Measurements from ENCODE around the gene COBL. TPM values are rescaled to one million over a fixed set of nuclear protein-coding genes. Genes with fewer than 3 reads are reported as not detected.

Gene COBL
- total and polyA plus RNA-seq, 8 donors: 7.4 to 32.0 (median 16.8) TPM

GRCh38 chr7:51013861-51014511, 302.6 kb downstream of the COBL start:
- H3K36me3 ChIP-seq: no peaks in the 10 kb centered on the region
- peaks cover 1 to 2% (median 2%) of the 10 kb centered on the region in 3 donors for H3K4me1 ChIP-seq
- intact Hi-C loops (cut with DNase I): no loop called here
- no peak overlapping the region for H3K4me3 ChIP-seq
- H3K27ac ChIP-seq: no peak overlapping the region
- 85 to 88% methylated on average over 21 of the region's 21 CpGs for WGBS, 2 donors
- no peaks in the 10 kb centered on the region for H3K9me3 ChIP-seq
- no peaks in the 10 kb centered on the region for H3K27me3 ChIP-seq
- no peak for TF ChIP-seq CTCF (IDR thresholded peaks at IDR 0.05)
- DNase-seq (no peak), FAIRE-seq (no peak), ATAC-seq (no peak)

- H3K27me3 ChIP-seq: no peaks in the 10 kb centered on the region
- intact Hi-C loops (cut with DNase I): no loop called here
Observed at GRCh38 chr7:51013218-51013786, 303.3 kb downstream of the COBL start.

GRCh38 chr7:51012569-51013217, 303.9 kb downstream of the COBL start:
- WGBS, 2 donors: 90% methylated on average over 8 of the region's 8 CpGs
- Histone ChIP-seq H3K9me3 (no peaks in the 10 kb centered on the region), H3K4me1 (no peaks in the 10 kb centered on the region), H3K27me3 (no peaks in the 10 kb centered on the region), H3K36me3 (no peaks in the 10 kb centered on the region), H3K4me3 (no peak overlapping the region), H3K27ac (no peak overlapping the region)
- ATAC-seq: no peak
- no peak for TF ChIP-seq CTCF (IDR thresholded peaks at IDR 0.05)
- no peak for DNase-seq
- intact Hi-C loops (cut with DNase I): no loop called here
- no peak for FAIRE-seq

More at GRCh38 chr7:51013218-51013786, 303.3 kb downstream of the COBL start:
- ATAC-seq (no peak), DNase-seq (no peak), FAIRE-seq (no peak)
- Histone ChIP-seq H3K27ac (no peak overlapping the region), H3K4me3 (no peak overlapping the region), H3K36me3 (no peaks in the 10 kb centered on the region), H3K9me3 (no peaks in the 10 kb centered on the region), H3K4me1 (no peaks in the 10 kb centered on the region)
- WGBS, 2 donors: 81 to 86% methylated on average over 17 of the region's 17 CpGs
- TF ChIP-seq CTCF (IDR thresholded peaks at IDR 0.05): no peak

- no peak for FAIRE-seq
Observed at GRCh38 chr7:51011710-51012350, 304.8 kb downstream of the COBL start.

More at GRCh38 chr7:51011710-51012350, 304.8 kb downstream of the COBL start:
- H3K27ac ChIP-seq: no peak overlapping the region
- no peaks in the 10 kb centered on the region for H3K9me3 ChIP-seq
- no peak for DNase-seq
- H3K4me1 ChIP-seq: no peaks in the 10 kb centered on the region
- no peaks in the 10 kb centered on the region for H3K27me3 ChIP-seq
- no peak overlapping the region for H3K4me3 ChIP-seq
- TF ChIP-seq CTCF (IDR thresholded peaks at IDR 0.05): no peak
- WGBS, 2 donors: 82 to 88% methylated on average over 7 of the region's 7 CpGs
- no peak for ATAC-seq
- H3K36me3 ChIP-seq: no peaks in the 10 kb centered on the region
- intact Hi-C loops (cut with DNase I): no loop called here
